ENCODE results near the gene KREMEN1.
"Not testable (repeated sequence)": the region's sequence is repeated elsewhere in the genome, so short reads cannot be mapped to it uniquely, and the experiment has no call there.

KREMEN1 gene

GRCh38 chr22:29103121-29103520, 30.3 kb downstream of the KREMEN1 start:
- DNase-seq (ENCODE audit: low read depth in 2 of 2), result no peak

GRCh38 chr22:29105468-29105867, 32.6 kb downstream of the KREMEN1 start:
- DNase-seq (ENCODE audit: low read depth in 2 of 2), result no peak

GRCh38 chr22:29106839-29107238, 34.0 kb downstream of the KREMEN1 start:
- DNase-seq (ENCODE audit: low read depth in 2 of 2), result no peak

- DNase-seq (ENCODE audit: low read depth in 2 of 2), result no peak
Observed at GRCh38 chr22:29108137-29108536, 35.3 kb downstream of the KREMEN1 start.

DNA sequence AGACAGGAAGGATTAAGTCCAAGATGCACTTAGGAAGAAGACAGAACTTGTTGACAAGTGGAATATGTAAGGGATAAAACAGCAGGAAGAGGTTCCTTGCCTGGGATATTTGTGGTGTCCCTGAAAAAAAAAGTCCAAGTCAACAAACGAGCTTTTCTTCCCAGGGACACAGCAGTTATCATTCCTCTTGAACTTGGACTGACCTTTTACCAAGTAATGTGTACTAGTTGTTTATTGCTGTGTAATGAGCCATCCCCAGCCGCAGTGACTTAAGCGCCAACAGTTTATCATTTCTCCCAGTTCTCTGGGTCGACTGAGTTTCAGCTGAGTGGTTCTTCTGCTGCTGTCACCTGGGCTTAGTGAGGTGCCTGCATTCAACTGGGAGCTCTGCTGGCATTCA, 37.0 kb downstream of the KREMEN1 start:
- no peak for DNase-seq (ENCODE audit: low read depth in 2 of 2)

DNA sequence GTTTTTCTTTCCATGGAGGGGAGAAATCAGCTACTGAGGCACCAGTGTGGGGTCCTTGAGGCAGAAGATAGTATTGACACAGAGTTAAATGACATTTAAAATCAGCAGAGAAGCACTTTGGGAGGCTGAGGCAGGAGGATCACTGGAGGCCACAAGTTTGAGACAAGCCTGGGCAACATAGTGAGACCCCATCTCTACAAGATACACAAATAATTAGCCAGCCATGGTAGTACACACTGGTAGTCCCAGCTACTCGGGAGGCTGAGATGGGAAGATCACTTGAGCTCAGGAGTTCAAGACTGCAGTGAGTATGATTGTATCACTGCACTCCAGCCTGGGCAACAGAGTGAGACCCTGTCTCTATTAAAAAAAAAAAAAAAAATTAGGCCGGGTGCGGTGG, 38.1 kb downstream of the KREMEN1 start:
- no peak for DNase-seq (ENCODE audit: low read depth in 2 of 2)

GRCh38 chr22:29112121-29112520, 39.3 kb downstream of the KREMEN1 start:
- DNase-seq (ENCODE audit: low read depth in 2 of 2), result no peak

DNA sequence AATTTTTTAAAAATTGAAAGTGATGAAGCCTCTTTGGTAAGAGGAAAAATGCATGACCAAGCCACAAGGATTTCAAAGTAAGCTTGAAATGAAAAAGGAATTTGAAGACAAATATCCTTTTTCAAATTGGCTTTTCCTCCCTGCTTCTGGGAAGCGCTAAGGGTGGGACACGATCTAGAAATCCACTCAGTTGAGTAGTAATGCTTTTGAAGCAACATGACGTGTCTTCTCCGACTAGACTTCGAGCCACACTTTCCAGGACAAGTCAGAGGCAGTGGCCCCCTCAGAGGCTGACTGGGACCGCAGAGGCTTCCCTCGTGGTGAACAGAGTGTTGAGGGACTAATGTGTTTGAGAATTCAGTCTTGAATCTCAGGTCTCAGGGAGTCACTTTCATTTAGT, 39.8 kb downstream of the KREMEN1 start:
- no peak for DNase-seq (ENCODE audit: low read depth in 2 of 2)

GRCh38 chr22:29113319-29113718, 40.5 kb downstream of the KREMEN1 start:
- no peak for DNase-seq (ENCODE audit: low read depth in 2 of 2)

GRCh38 chr22:29114392-29114791, 41.6 kb downstream of the KREMEN1 start:
- no peak for DNase-seq (ENCODE audit: low read depth in 2 of 2)

GRCh38 chr22:29115682-29116288, 43.0 kb downstream of the KREMEN1 start:
- no peak for DNase-seq (ENCODE audit: low read depth in 2 of 2)

DNA sequence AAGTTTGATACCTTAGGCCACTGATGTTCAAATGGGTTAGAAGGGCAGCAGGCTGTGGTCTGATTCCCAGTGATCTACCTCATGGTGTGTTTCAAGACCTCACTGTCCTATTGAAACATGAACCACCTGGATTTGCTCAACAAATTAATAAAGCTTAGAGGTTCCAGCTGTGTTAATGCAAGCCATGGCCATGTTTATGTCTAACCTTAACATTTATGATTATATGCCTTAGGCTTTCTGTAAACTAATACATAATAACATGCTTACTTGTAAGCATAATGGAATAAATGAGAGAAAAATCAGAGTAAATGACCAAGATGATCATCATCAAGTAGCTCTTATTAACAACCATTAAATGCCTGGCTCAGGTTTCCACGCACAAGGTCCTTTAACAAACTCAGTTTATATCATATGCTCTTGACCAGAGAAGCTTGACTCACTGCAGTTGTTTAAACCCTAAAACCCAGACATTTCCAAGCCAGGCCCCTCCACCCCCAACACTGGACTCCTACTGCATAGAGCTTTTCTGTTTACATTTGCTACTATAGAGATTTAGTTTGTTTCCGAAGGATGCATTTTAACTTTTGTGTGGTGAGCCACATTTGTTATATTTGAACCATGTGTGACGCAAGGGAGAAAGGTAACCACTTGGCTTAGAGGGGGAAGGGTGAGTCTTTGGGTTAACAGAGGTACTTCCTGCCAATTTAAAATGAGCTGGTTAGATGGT, 43.7 kb downstream of the KREMEN1 start:
- DNase-seq (ENCODE audit: low read depth in 2 of 2), result no peak

DNA sequence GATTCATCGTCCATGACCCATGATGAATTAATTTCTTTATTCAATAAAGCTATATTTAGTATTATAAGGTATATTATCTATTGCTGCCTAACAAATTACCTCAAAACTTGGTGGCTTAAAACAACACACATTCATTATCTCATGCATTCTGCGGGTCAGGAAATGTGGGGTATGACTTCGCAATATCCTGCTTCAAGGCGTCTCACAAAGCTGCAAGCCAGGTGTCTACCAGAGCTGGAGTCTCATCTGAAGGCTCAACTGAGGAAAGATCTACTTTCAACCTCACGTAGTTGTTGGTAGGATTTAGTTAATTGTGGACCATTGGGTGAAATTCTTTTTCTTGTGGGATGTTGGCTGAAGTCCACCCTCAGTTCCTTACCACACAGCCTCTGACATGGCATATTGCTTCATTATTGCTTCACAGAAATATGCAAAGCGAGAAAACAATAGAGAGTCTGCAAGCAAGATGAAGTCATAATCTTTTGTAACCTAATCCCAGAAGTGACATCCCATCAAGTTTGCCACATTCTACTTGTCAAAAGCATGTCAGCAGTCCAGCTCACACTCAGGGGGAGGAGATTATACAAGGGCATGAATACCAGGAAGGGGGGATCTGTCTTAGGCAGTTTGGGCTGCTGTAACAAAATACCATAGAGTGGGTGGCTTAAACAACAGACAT, 45.1 kb downstream of the KREMEN1 start:
- DNase-seq (ENCODE audit: low read depth in 2 of 2), result no peak

DNA sequence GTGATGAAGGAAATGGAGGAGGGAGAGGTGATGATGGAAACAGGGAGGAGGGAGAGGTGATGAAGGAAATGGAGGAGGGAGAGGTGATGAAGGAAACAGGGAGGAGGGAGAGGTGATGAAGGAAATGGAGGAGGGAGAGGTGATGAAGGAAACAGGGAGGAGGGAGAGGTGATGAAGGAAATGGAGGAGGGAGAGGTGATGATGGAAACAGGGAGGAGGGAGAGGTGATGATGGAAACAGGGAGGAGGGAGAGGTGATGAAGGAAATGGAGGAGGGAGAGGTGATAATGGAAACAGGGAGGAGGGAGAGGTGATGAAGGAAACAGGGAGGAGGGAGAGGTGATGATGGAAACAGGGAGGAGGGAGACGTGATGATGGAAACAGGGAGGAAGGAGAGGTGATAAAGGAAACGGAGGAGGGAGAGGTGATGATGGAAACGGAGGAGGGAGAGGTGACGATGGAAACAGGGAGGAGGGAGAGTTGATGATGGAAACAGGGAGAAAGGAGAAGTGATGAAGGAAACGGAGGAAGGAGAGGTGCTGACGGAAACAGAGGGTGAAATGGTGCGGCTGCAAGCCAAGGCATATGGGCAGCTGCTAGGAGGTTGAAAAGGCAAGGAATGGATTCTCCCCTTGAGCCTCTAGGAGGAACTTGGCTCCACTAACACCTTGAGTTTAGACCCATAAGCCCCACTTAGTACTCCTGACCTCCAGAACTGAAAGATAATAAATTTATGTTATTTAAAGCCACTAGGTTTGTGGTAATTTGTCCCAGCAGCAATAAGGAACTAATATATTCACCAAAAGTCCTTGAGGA, 47.5 kb downstream of the KREMEN1 start:
- not testable (repeated sequence) for DNase-seq (ENCODE audit: low read depth in 2 of 2)

- no peak for DNase-seq (ENCODE audit: low read depth in 2 of 2)
Observed at GRCh38 chr22:29121124-29121523, 48.3 kb downstream of the KREMEN1 start.

GRCh38 chr22:29122041-29122440, 49.2 kb downstream of the KREMEN1 start:
- DNase-seq (ENCODE audit: low read depth in 2 of 2), result no peak

GRCh38 chr22:29124777-29125442, 52.1 kb downstream of the KREMEN1 start:
- no peak for DNase-seq (ENCODE audit: low read depth in 2 of 2)

GRCh38 chr22:29125443-29125778, 52.6 kb downstream of the KREMEN1 start:
- DNase-seq (ENCODE audit: low read depth in 2 of 2), result no peak

DNA sequence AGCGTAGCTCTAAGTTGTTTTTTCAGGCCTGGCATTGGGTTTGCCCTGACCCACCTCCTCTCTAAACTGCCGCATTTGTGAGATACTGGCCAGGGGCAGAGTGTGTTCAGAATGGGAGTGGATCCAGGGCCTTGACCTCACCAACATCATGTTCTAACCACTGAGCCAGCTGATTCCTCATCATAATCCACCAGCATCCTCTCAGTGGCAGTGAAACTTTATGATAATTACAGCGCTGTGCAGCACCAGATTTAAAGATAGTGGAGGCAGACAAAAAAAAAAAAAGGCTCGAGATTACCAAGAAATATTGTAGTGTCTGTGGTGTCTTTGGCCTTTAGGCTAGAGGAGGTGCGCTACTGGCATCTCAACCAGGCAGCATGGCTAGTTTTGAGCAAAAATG, 53.0 kb downstream of the KREMEN1 start:
- no peak for DNase-seq (ENCODE audit: low read depth in 2 of 2)

DNA sequence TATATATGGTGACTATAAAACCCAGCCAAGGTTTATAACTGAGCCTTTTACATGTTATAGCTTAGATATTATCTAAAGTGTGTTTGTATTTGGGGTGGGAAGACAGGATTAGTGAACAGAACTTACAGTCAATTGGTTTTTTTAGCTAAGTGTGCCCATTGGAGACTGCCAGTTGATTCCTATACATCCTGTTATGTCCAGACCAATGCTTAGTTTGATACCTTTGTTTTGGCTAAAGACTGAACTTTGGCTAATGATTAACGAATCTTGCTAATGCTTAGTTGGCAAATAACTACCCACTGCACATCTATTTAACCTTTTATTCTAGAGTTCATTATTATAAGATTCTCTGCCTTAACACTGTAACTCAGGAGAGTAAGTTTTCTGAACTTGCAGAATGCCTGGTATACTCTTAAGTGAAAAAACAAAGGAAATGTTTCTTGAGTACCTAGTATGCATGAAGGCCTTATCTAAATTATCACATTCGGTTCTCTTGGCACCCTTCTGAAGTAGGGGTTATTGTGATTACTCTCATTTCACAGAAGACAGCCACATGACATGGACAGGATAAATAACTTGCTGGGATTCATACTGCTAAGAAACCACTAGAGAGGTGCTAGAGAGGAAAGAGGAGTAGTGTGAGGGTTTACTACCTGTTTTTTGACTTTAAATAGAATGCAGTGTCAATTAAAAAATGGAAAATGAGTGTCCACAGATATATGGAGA, 54.0 kb downstream of the KREMEN1 start:
- no peak for DNase-seq (ENCODE audit: low read depth in 2 of 2)
